ENCODE measurements around the gene OSER1. TPM values are rescaled to one million over a fixed set of nuclear protein-coding genes. Genes with fewer than 3 reads are reported as not detected.

OSER1 gene
- total RNA-seq, 1 donor from 2014 or later, result 24.4 TPM

GRCh38 chr20:44174996-44175765 lies 35.4 kb downstream of the OSER1 start:
- DNase-seq (ENCODE audit: low spot score), result no peak

- DNase-seq (ENCODE audit: low spot score), result no peak
Measured at GRCh38 chr20:44173846-44174245, 36.7 kb downstream of the OSER1 start.

GRCh38 chr20:44173116-44173515 lies 37.5 kb downstream of the OSER1 start:
- DNase-seq (ENCODE audit: low spot score), result no peak

- no peak for DNase-seq (ENCODE audit: low spot score)
Measured at GRCh38 chr20:44172572-44172950, 38.0 kb downstream of the OSER1 start.

- DNase-seq (ENCODE audit: low spot score), result no peak
Measured at GRCh38 chr20:44171775-44172571, 38.6 kb downstream of the OSER1 start.

- DNase-seq (ENCODE audit: low spot score), result no peak
Measured at GRCh38 chr20:44170816-44171410, 39.7 kb downstream of the OSER1 start.

GRCh38 chr20:44167736-44168135 lies 42.8 kb downstream of the OSER1 start:
- no peak for DNase-seq (ENCODE audit: low spot score)

- DNase-seq (ENCODE audit: low spot score), result peak; percentile 56
Measured at GRCh38 chr20:44166477-44166876, 44.1 kb downstream of the OSER1 start.

GRCh38 chr20:44166008-44166407 lies 44.6 kb downstream of the OSER1 start:
- no peak for DNase-seq (ENCODE audit: low spot score)

- no peak for DNase-seq (ENCODE audit: low spot score)
Measured at GRCh38 chr20:44160133-44160532, 50.4 kb downstream of the OSER1 start.

- DNase-seq (ENCODE audit: low spot score), result no peak
Measured at GRCh38 chr20:44159711-44160110, 50.9 kb downstream of the OSER1 start.

GRCh38 chr20:44159125-44159524 lies 51.4 kb downstream of the OSER1 start:
- DNase-seq (ENCODE audit: low spot score), result no peak

- no peak for DNase-seq (ENCODE audit: low spot score)
Measured at GRCh38 chr20:44157061-44157460, 53.5 kb downstream of the OSER1 start.

GRCh38 chr20:44154521-44155001 lies 56.0 kb downstream of the OSER1 start:
- DNase-seq (ENCODE audit: low spot score), result no peak

- DNase-seq (ENCODE audit: low spot score), result no peak
Measured at GRCh38 chr20:44153636-44154043, 56.9 kb downstream of the OSER1 start.

- DNase-seq (ENCODE audit: low spot score), result no peak
Measured at GRCh38 chr20:44151621-44152416, 58.8 kb downstream of the OSER1 start.

GRCh38 chr20:44146272-44146671 lies 64.3 kb downstream of the OSER1 start:
- no peak for DNase-seq (ENCODE audit: low spot score)

All from ureter (tissue), 1 donor.